ENCODE measurements around the gene MSANTD1.

- TF ChIP-seq ISL1 (CRISPR knock-in tag; IDR thresholded peaks at IDR 0.05) (no peak), RARB (CRISPR knock-in tag; IDR thresholded peaks at IDR 0.05) (no peak), TSHZ2 (CRISPR knock-in tag; IDR thresholded peaks at IDR 0.05) (no peak), ZC3H10 (CRISPR knock-in tag; IDR thresholded peaks at IDR 0.05) (no peak)
Observed at GRCh38 chr4:3299122-3299975, 50.4 kb downstream of the MSANTD1 start.

Data from SK-N-SH treated with all-trans-retinoic acid at 6 μM for 48 hours (cell line).